Osteoblast (primary cell): Measurements from ENCODE around the gene MAPKAP1. TPM values are rescaled to one million over a fixed set of nuclear protein-coding genes. Genes with fewer than 3 reads are reported as not detected.

ENCODE experiments used
- DNase-seq: peaks from one replicate; pipeline ENCODE4 v3.0.0; 2011; ENCODE audit warnings: low spot score, mixed read lengths; ENCODE audit not compliant: insufficient read length; ENCODE audit errors: missing footprints
- H2AFZ ChIP-seq: 2 replicates; pipeline ENCODE4 v1.6.0; 2011; ENCODE audit warnings: mild to moderate bottlenecking, low read length
- H3K27ac ChIP-seq: 2 replicates; pipeline ENCODE4 v1.5.1; 2011; ENCODE audit warnings: mild to moderate bottlenecking, low read depth, low read length, moderate library complexity
- H3K27me3 ChIP-seq: 2 replicates; pipeline ENCODE4 v1.6.0; 2012; ENCODE audit warnings: mild to moderate bottlenecking, control low read depth, inconsistent platforms, low read length, moderate library complexity; ENCODE audit not compliant: insufficient read depth
- H3K36me3 ChIP-seq: 2 replicates; pipeline ENCODE4 v1.5.1; 2011; ENCODE audit warnings: mild to moderate bottlenecking, low read length, control low read depth, moderate library complexity; ENCODE audit not compliant: insufficient read depth
- H3K4me1 ChIP-seq: 2 replicates; pipeline ENCODE4 v1.5.1; 2011; ENCODE audit warnings: mild to moderate bottlenecking, low read length, control low read depth, moderate library complexity; ENCODE audit not compliant: insufficient read depth
- H3K4me2 ChIP-seq: 2 replicates; pipeline ENCODE4 v1.6.0; 2011; ENCODE audit warnings: mild to moderate bottlenecking, low read length; ENCODE audit not compliant: insufficient read depth
- H3K4me3 ChIP-seq: fragments of 200-600 bp; sonication (generic); 3 replicates; pipeline ENCODE4 v1.5.1; 2012; ENCODE audit warnings: mild to moderate bottlenecking, low read length, inconsistent platforms; ENCODE audit not compliant: insufficient read depth
- H3K79me2 ChIP-seq: 2 replicates; pipeline ENCODE4 v1.6.0; 2012; ENCODE audit warnings: mild to moderate bottlenecking, low read length, control low read depth, inconsistent platforms; ENCODE audit not compliant: insufficient read depth
- H3K9me3 ChIP-seq: 2 replicates; pipeline ENCODE4 v1.5.1; 2011; ENCODE audit warnings: low read depth, low read length, control low read depth
- H4K20me1 ChIP-seq: 2 replicates; pipeline ENCODE4 v1.6.0; 2012; ENCODE audit warnings: mild to moderate bottlenecking, low read length, control low read depth; ENCODE audit not compliant: insufficient read depth
- total RNA-seq: library from RNA; depleted of rRNA; stranded (reverse); fragments of >200 nt; gene quantifications from 2 replicates; pipeline ENCODE4 v1.2.3, GENCODE V29; 2012
- TF ChIP-seq, protein P1 (sequence below): IDR thresholded peaks from 2 replicates; pipeline ENCODE4 v1.5.1; 2011; ENCODE audit warnings: mild to moderate bottlenecking, low read depth, low read length, moderate library complexity; ENCODE audit errors: extremely low read depth

MAPKAP1 gene
- total RNA-seq, 1 donor, result 72.4 TPM

DNA sequence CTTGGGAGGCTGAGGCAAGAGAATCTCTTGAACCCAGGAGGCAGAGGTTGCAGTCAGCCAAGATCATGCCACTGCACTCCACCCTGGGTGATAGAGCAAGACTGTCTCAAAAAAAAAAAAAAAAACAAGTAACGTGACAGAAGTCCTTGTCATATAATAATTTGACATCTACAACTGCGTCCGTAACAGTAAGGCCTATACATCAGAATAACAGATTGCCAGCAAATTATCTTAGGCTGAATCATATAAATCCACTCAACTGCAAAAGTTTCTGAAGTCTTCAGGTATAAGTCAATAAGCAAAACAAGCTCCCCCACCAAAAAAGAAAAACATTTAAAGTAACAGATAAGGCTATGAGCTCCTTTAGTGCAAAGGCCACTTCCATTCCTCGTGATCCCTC lies 3.3 kb downstream of the MAPKAP1 start:
- Histone ChIP-seq H4K20me1 (peaks cover 25% of the 10 kb centered on the region), H3K79me2 (peaks cover 83% of the 10 kb centered on the region)

DNA sequence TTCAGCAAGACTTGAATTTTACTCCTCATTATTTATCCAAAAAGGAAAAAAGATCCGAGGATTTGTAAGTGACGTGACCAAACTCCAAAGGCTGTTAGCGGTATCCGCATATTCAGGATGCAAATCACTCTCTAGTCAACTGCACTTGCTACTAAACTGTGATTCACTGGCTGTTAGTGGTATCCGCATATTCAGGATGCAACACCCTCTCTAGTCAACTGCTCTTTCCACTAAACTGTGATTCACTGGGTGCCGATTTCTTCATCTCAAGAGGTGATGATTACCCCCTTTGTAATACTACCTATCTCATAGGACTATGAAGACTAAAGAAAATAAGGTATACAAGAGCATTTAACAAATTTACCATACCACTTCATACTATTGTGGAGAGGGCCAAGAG lies 5.7 kb downstream of the MAPKAP1 start:
- Histone ChIP-seq H2AFZ (no peak overlapping the region), H3K36me3 (no peaks in the 10 kb centered on the region), H4K20me1 (peaks cover 33% of the 10 kb centered on the region), H3K9me3 (no peaks in the 10 kb centered on the region), H3K4me3 (no peak overlapping the region), H3K27me3 (no peaks in the 10 kb centered on the region), H3K4me1 (peaks cover 19% of the 10 kb centered on the region), H3K4me2 (peak overlapping the region; percentile 44), H3K79me2 (peaks cover 96% of the 10 kb centered on the region), H3K27ac (peak overlapping the region; percentile 47)
- TF ChIP-seq, protein P1, sequence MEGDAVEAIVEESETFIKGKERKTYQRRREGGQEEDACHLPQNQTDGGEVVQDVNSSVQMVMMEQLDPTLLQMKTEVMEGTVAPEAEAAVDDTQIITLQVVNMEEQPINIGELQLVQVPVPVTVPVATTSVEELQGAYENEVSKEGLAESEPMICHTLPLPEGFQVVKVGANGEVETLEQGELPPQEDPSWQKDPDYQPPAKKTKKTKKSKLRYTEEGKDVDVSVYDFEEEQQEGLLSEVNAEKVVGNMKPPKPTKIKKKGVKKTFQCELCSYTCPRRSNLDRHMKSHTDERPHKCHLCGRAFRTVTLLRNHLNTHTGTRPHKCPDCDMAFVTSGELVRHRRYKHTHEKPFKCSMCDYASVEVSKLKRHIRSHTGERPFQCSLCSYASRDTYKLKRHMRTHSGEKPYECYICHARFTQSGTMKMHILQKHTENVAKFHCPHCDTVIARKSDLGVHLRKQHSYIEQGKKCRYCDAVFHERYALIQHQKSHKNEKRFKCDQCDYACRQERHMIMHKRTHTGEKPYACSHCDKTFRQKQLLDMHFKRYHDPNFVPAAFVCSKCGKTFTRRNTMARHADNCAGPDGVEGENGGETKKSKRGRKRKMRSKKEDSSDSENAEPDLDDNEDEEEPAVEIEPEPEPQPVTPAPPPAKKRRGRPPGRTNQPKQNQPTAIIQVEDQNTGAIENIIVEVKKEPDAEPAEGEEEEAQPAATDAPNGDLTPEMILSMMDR, result no peak
- DNase-seq, result peak; percentile 93

More for the DNA sequence above, 3.3 kb downstream of the MAPKAP1 start:
- Histone ChIP-seq H3K27me3 (no peaks in the 10 kb centered on the region), H2AFZ (no peak overlapping the region), H3K27ac (no peak overlapping the region), H3K4me2 (no peak overlapping the region), H3K36me3 (no peaks in the 10 kb centered on the region), H3K4me1 (peaks cover 25% of the 10 kb centered on the region), H3K9me3 (no peaks in the 10 kb centered on the region), H3K4me3 (no peak overlapping the region)
- no peak for DNase-seq
- TF ChIP-seq, protein P1, result no peak

- Histone ChIP-seq H3K4me3 (no peak overlapping the region), H2AFZ (no peak overlapping the region), H3K4me2 (peak overlapping the region; percentile 44), H3K27me3 (no peaks in the 10 kb centered on the region), H3K9me3 (no peaks in the 10 kb centered on the region), H3K27ac (peak overlapping the region; percentile 47), H3K79me2 (peaks cover 96% of the 10 kb centered on the region), H4K20me1 (peaks cover 33% of the 10 kb centered on the region), H3K4me1 (peaks cover 13% of the 10 kb centered on the region), H3K36me3 (no peaks in the 10 kb centered on the region)
- no peak for DNase-seq
- TF ChIP-seq, protein P1, result no peak
Observed at GRCh38 chr9:125700791-125701190, 6.2 kb downstream of the MAPKAP1 start.

- Histone ChIP-seq H3K27me3 (no peaks in the 10 kb centered on the region), H2AFZ (no peak overlapping the region), H3K27ac (no peak overlapping the region), H3K4me3 (no peak overlapping the region), H3K9me3 (no peaks in the 10 kb centered on the region), H3K4me1 (peaks cover 11% of the 10 kb centered on the region), H4K20me1 (peaks cover 33% of the 10 kb centered on the region), H3K79me2 (peaks cover 95% of the 10 kb centered on the region), H3K36me3 (no peaks in the 10 kb centered on the region), H3K4me2 (no peak overlapping the region)
- TF ChIP-seq, protein P1, result no peak
- no peak for DNase-seq
Observed at GRCh38 chr9:125699870-125700269, 7.1 kb downstream of the MAPKAP1 start.
